Stimulated activated CD4-positive, alpha-beta T cell treated with anti-CD3 and anti-CD28 coated beads, Interleukin-2, amount 100 ng/mL, for 48 hours (primary cell): ENCODE measurements around the gene PIP5K1B.

ENCODE experiments used
- DNase-seq, 2 donors: peaks; one replicate each; pipeline ENCODE4 v3.0.0-alpha.2; 2020

Gene PIP5K1B

GRCh38 chr9:68709291-68710110 is 4.5 kb downstream of the PIP5K1B start:
- no peak for DNase-seq

- no peak for DNase-seq
Measured at GRCh38 chr9:68710111-68710471, 5.1 kb downstream of the PIP5K1B start.

GRCh38 chr9:68711281-68711680 is 6.2 kb downstream of the PIP5K1B start:
- no peak for DNase-seq

- DNase-seq: no peak
Measured at GRCh38 chr9:68711932-68712331, 6.9 kb downstream of the PIP5K1B start.

GRCh38 chr9:68714416-68715180 is 9.6 kb downstream of the PIP5K1B start:
- DNase-seq: no peak

- no peak for DNase-seq
Measured at GRCh38 chr9:68715181-68715456, 10.1 kb downstream of the PIP5K1B start.

GRCh38 chr9:68717552-68718443 is 12.8 kb downstream of the PIP5K1B start:
- no peak for DNase-seq

- no peak for DNase-seq
Measured at GRCh38 chr9:68719847-68720246, 14.8 kb downstream of the PIP5K1B start.

GRCh38 chr9:68720656-68721313 is 15.7 kb downstream of the PIP5K1B start:
- DNase-seq: no peak

- no peak for DNase-seq
Measured at GRCh38 chr9:68721666-68722330, 16.8 kb downstream of the PIP5K1B start.

GRCh38 chr9:68725070-68725469 is 20.0 kb downstream of the PIP5K1B start:
- no peak for DNase-seq

- DNase-seq: no peak
Measured at GRCh38 chr9:68726489-68726888, 21.4 kb downstream of the PIP5K1B start.

GRCh38 chr9:68727636-68728035 is 22.6 kb downstream of the PIP5K1B start:
- DNase-seq: no peak

GRCh38 chr9:68728731-68729130 is 23.7 kb downstream of the PIP5K1B start:
- no peak for DNase-seq

- DNase-seq: no peak
Measured at GRCh38 chr9:68730570-68731235, 25.7 kb downstream of the PIP5K1B start.

- no peak for DNase-seq
Measured at GRCh38 chr9:68731857-68732256, 26.8 kb downstream of the PIP5K1B start.

- DNase-seq: no peak
Measured at GRCh38 chr9:68732405-68733020, 27.5 kb downstream of the PIP5K1B start.

- DNase-seq: no peak
Measured at GRCh38 chr9:68733021-68733405, 28.0 kb downstream of the PIP5K1B start.

GRCh38 chr9:68738358-68738757 is 33.3 kb downstream of the PIP5K1B start:
- DNase-seq: no peak

GRCh38 chr9:68739621-68740174 is 34.7 kb downstream of the PIP5K1B start:
- no peak for DNase-seq

GRCh38 chr9:68740561-68740960 is 35.5 kb downstream of the PIP5K1B start:
- no peak for DNase-seq
